Measurements from ENCODE around the gene MRAP2. TPM values are rescaled to one million over a fixed set of nuclear protein-coding genes. Genes with fewer than 3 reads are reported as not detected.
"Not testable (repeated sequence)": the region's sequence is repeated elsewhere in the genome, so short reads cannot be mapped to it uniquely, and the experiment has no call there.

The MRAP2 gene
- total RNA-seq, 1 donor from 2014 or later: not detected

GRCh38 chr6:84082689-84083265 is 49.2 kb downstream of the MRAP2 start:
- no peak for DNase-seq (ENCODE audit: low read depth)
- Histone ChIP-seq H3K27me3 (ENCODE audit: control insufficient read depth, insufficient read depth, low read length) (no peaks in the 10 kb centered on the region), H3K4me3 (ENCODE audit: low read depth, low read length) (no peak overlapping the region), H3K36me3 (ENCODE audit: control insufficient read depth, insufficient read depth, low read length) (no peaks in the 10 kb centered on the region)
- TF ChIP-seq CTCF (IDR thresholded peaks at IDR 0.05; ENCODE audit: insufficient read depth, low read length, poor library complexity, severe bottlenecking): no peak

- not testable (repeated sequence) for H3K4me3 ChIP-seq (ENCODE audit: low read depth, low read length); H3K27me3 ChIP-seq (ENCODE audit: control insufficient read depth, insufficient read depth, low read length); H3K36me3 ChIP-seq (ENCODE audit: control insufficient read depth, insufficient read depth, low read length); DNase-seq (ENCODE audit: low read depth)
Observed at GRCh38 chr6:84084705-84085104, 51.1 kb downstream of the MRAP2 start.

- Histone ChIP-seq H3K36me3 (ENCODE audit: control insufficient read depth, insufficient read depth, low read length) (no peaks in the 10 kb centered on the region), H3K27me3 (ENCODE audit: control insufficient read depth, insufficient read depth, low read length) (no peaks in the 10 kb centered on the region), H3K4me3 (ENCODE audit: low read depth, low read length) (no peak overlapping the region)
- no peak for TF ChIP-seq CTCF (IDR thresholded peaks at IDR 0.05; ENCODE audit: insufficient read depth, low read length, poor library complexity, severe bottlenecking)
- DNase-seq (ENCODE audit: low read depth): no peak
Observed at GRCh38 chr6:84086056-84086455, 52.5 kb downstream of the MRAP2 start.

DNA sequence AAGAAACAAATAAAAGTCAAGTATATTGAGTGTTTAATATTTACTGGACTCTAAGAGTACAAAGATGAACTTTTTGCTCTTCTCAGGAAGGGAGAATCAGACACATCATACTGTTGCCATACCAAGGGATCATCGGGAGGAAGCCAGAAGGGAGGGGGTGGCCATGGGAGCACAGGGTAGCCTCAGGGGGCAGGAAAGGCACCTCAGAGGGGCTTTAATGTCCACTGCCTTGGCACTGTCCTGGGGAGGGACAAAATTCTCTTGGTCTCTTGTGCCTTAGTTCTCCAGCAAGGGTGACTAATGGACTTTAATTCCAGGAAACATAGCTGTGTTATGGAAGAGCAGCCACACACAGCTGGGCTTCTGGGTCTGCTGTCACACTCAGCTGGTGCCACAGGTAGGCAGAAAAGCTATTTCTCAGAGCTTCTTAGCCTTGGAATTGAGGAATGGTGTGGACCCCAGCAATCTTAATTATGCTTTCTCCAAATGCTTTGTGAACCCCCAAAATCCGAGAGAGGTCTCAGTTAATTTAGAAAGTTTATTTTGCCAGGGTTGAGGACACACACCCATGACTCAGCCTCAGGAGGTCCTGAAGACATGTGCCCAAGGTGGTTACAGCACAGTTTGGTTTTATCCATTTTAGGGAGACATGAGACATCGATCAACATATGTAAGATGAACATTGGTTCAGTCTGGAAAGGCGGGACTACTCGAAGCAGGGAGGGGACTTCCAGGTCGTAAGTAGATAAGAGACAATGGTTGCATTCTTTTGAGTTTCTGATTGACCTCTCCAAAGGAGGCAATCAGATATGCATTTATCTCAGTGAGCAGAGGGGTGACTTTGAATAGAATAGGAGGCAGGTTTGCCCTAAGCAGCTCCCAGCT is 53.2 kb downstream of the MRAP2 start:
- no peak overlapping the region for H3K4me3 ChIP-seq (ENCODE audit: low read depth, low read length)

GRCh38 chr6:84089081-84089480 is 55.5 kb downstream of the MRAP2 start:
- TF ChIP-seq CTCF (IDR thresholded peaks at IDR 0.05; ENCODE audit: insufficient read depth, low read length, poor library complexity, severe bottlenecking): no peak
- H3K27me3 ChIP-seq (ENCODE audit: control insufficient read depth, insufficient read depth, low read length): no peaks in the 10 kb centered on the region
- no peak overlapping the region for H3K4me3 ChIP-seq (ENCODE audit: low read depth, low read length)
- DNase-seq (ENCODE audit: low read depth): no peak
- H3K36me3 ChIP-seq (ENCODE audit: control insufficient read depth, insufficient read depth, low read length): no peaks in the 10 kb centered on the region

More for the DNA sequence above, 53.2 kb downstream of the MRAP2 start:
- DNase-seq (ENCODE audit: low read depth): no peak
- H3K36me3 ChIP-seq (ENCODE audit: control insufficient read depth, insufficient read depth, low read length): no peaks in the 10 kb centered on the region
- no peaks in the 10 kb centered on the region for H3K27me3 ChIP-seq (ENCODE audit: control insufficient read depth, insufficient read depth, low read length)
- TF ChIP-seq CTCF (IDR thresholded peaks at IDR 0.05; ENCODE audit: insufficient read depth, low read length, poor library complexity, severe bottlenecking): no peak

- Histone ChIP-seq H3K27me3 (ENCODE audit: control insufficient read depth, insufficient read depth, low read length) (no peaks in the 10 kb centered on the region), H3K36me3 (ENCODE audit: control insufficient read depth, insufficient read depth, low read length) (no peaks in the 10 kb centered on the region), H3K4me3 (ENCODE audit: low read depth, low read length) (no peak overlapping the region)
- no peak for DNase-seq (ENCODE audit: low read depth)
- no peak for TF ChIP-seq CTCF (IDR thresholded peaks at IDR 0.05; ENCODE audit: insufficient read depth, low read length, poor library complexity, severe bottlenecking)
Observed at GRCh38 chr6:84089552-84089951, 56.0 kb downstream of the MRAP2 start.
